LHCN-M2 (cell line): Measurements from ENCODE around the gene MAB21L4. TPM values are rescaled to one million over a fixed set of nuclear protein-coding genes. Genes with fewer than 3 reads are reported as not detected.

Experiments used
- DNase-seq: peaks from one replicate; pipeline ENCODE4 v3.0.0-alpha.2; 2012; ENCODE audit warnings: low read depth
- total RNA-seq: library from RNA; depleted of rRNA; stranded (reverse); fragments of >200 nt; gene quantifications from 2 replicates; pipeline ENCODE4 v1.2.3, GENCODE V29; 2014

The MAB21L4 gene
- total RNA-seq, 1 experiment from 2014 or later, result not detected

- DNase-seq, result no peak
Measured at GRCh38 chr2:240912878-240913809, 17.2 kb upstream of the MAB21L4 start.

GRCh38 chr2:240911641-240912265 is 15.8 kb upstream of the MAB21L4 start:
- DNase-seq, result no peak

DNA sequence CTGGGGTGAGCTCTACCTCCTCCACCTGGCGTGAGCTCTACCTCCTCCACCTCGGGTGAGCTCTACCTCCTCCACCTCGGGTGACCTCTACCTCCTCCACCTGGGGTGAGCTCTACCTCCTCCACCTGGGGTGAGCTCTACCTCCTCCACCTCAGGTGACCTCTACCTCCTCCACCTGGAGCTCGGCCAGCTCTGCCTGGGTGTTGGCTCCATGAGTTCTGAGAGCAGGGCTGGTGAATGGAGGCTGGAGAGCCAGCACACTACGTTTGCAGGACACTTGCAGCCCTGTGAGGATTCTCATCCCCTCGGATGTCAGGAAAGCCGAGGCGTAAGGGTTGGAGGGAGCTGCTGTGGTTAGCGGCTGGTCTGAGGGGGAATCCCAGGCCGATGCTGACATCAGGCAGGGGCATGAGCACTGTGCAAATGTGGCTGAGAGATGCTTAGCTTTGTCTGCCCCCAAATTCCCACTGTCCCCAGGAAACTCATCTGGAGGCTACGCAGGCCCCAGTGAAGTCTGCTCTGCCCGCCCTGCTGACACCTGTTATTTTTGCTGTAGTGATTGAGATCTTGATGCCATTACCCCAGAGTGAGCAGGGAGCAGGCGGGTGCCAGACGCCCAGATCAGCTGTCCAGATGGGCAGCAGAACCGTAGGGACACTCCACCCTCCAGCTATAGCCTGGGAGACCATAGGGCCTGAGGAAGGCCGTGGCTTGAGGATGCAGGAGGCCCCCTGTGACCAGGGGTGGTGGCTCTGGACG is 13.4 kb upstream of the MAB21L4 start:
- no peak for DNase-seq

DNA sequence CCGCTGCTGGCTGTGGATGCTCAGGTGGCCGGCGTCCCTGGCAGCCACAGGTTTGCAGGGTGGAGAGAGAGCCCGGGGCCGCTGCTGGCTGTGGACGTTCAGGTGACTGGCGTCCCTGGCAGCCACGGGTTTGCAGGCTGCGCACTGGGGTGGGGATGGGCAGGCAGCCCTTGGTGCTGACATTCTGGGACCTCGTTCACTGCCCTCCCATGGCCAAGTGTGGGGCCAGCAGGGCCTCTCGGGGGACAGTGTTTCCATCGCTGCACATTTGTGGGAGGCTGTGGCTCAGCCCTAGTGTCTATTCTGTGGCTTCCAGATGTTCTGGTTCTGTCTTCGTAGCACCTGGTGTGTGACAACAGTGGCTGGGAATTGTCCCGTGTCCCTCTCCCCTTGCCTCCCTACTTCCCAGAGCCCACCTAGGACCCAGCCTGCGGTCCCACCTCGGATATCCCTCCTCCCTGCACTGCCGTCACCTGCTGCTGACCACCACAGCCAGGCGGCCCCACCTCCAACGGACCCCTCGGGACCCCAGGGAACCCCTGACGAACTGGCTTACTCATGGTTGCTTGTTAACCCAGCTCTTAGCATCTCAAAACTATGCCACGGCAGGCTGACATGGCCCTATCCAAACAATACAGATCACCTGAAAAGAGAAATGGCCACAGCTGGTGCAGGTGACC is 11.1 kb upstream of the MAB21L4 start:
- no peak for DNase-seq

- DNase-seq, result no peak
Measured at GRCh38 chr2:240906141-240906910, 10.4 kb upstream of the MAB21L4 start, which contains the start of gene CROCC2. CROCC2 (plus strand) TSS chr2:240906336; CDS start chr2:240906514, 178 bp downstream.

- no peak for DNase-seq
Measured at GRCh38 chr2:240905176-240905781, 9.3 kb upstream of the MAB21L4 start.

DNA sequence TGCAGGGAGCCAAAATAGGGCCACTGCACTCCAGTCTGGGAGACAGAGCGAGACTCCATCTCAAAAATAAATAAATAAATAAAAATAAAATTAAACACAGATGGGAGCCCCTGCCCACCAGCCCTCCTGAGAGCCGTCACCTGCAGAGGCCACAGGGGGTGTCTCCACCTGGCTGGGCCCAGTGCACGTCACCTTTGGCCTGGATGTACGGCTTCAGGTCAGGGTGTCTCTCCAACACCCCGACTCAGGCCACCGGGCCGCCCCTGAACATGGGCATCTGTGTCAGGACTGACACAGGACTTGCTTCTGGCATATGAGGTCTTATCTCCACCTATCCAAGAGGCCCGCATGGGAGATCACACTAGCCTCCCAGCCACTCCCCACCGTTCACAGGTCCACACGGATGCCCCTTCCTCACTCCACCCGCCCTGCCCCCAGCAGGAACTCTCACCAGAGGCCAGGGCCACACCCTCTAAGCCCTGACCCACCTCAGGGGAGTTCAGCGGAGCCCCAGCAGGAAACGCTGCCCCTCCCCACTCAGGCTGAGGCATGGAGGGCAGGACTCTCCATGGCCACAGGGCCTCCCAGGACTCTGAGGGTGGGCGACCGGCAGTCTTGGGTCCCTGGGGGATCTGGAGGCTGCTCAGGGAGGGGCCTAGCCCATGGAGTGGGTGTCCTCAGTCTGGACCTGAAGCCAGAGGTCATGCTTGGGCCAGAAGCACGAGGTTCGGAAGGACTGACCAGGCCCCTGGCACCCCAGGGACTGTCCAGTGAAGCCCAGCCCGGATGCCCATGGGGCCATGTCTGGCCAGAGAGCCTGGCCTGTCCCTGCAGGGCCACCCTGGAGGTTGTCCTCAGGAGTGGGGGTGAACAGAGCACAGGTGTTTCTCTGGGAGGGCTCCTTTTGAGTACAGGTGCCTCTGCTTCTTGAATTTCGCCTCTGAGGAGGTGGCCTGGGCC is 8.5 kb upstream of the MAB21L4 start:
- no peak for DNase-seq

- DNase-seq, result no peak
Measured at GRCh38 chr2:240903191-240904060, 7.5 kb upstream of the MAB21L4 start.

- no peak for DNase-seq
Measured at GRCh38 chr2:240902615-240903041, 6.7 kb upstream of the MAB21L4 start.

DNA sequence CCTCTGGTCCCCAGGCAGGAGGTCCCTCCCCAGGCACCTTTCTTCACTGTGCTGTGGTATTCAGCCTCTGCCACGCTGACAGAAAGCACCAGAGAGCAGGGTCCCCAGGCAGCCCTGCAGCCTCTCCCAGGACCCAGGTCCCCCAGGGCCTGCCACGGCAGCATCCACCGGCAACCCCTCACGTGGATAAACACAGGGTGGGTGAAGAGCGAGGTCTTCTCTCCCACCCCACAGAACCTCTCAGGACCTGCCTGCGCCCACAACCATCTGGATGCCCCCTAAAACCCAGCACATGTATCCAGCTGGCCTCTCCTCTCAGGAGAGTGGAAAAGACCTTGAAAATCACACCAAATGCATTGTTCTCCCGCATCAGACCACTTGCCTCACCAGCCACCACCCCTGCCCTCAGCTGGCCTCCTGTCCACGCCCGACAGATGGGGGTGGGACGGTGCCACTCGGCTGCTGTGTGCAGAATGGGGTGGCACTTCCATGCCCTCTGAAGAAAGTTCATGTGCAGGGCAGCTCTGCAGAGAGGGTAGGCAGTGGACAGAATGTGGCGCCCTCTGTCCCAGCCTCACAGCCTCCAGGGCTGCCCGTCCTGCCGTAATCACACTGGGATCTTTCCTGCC is 6.1 kb upstream of the MAB21L4 start:
- no peak for DNase-seq

GRCh38 chr2:240900141-240900860 is 4.3 kb upstream of the MAB21L4 start:
- no peak for DNase-seq

- DNase-seq, result no peak
Measured at GRCh38 chr2:240899468-240899865, 3.5 kb upstream of the MAB21L4 start.

GRCh38 chr2:240898731-240899467 is 2.9 kb upstream of the MAB21L4 start:
- DNase-seq, result no peak

DNA sequence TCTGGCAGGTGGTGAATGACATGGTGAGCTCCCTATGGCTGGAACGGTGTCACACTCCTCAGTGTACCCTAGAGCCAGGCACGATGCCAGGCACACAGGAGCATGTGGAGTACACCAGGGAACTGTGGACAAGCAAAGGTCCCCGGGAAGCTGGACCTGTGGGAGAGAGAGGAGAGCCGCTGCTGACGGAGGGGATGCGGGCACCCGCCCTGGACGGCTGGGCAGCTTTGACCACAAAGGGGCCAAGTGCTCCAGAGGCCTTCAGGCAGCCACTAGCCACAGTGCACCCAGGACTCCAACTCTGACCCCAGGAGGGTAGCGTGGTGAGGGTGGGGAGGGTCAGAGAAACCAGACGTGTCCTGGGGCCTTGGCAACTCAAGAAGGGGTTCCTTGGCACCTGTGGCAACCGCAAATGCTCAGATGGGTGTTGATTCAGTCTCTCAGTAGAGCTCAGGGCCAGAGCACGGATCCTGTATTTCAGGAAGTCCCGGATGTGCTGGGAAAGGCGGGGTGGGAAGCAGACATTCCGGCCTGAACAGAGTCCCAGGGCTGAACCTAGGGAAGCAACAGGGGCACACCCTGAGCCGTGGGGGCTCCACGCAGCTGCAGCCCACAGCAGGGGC is 2.3 kb upstream of the MAB21L4 start:
- no peak for DNase-seq

DNA sequence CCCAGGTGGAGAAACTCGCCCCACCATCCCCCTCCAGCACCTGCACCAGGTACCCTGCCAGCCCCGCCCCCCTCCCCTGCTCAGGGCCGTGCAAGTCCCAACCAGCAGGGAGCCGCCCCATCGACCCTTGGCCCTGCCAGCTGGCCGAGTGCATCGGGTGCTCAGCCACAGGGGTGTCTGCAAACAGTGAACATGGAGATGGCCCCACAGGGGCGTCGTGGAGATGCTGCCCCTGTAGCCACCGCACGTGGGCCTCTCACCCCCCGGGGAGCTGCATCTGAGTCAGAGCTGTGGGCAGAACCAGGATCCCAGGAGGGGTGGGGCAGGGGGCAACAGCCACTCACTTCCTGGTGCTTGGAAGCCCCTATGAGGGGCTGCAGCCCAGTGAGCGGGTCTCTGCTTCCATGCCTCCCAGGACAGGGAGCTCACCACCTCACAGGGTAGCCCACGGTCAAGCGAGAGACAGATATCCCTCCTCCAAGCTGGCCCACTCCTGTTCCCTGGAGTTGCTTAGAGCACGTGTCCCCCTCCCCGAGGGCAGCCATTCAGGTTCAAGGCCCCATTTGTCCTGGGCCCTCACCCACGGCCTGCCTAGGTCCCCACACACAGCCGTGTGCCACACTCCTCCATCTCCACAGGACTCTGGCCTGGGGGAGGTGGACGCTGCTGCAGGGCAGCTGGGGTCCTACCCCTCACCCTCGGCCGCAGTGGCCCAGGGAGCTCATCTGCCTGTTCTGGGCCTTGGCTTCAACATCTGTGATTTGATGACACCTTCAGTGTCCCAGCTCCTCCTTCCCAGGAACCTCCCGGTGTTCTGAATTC is 1.1 kb upstream of the MAB21L4 start:
- DNase-seq, result no peak
